K562 (cell line): Measurements from ENCODE around the gene ODAD4. TPM values are rescaled to one million over a fixed set of nuclear protein-coding genes. Genes with fewer than 3 reads are reported as not detected.
A peak's percentile ranks its signal among the peaks of the same experiment; 100 is the strongest.

Experiments used
- CHD4 ChIP-seq: fragments of 200-600 bp; sonication (generic); IDR thresholded peaks from 3 replicates; pipeline ENCODE4 v1.6.1; 2012; ENCODE audit warnings: low read depth, mild to moderate bottlenecking, mixed read lengths, low read length, inconsistent platforms; ENCODE audit not compliant: insufficient read depth, insufficient replicate concordance, poor library complexity, severe bottlenecking
- CREB1 ChIP-seq, 2 experiments: sonication (generic) in 1 of 2; formaldehyde crosslinking in 1 of 2; IDR thresholded peaks; 2 replicates each; pipeline versions ENCODE4 v1.6.1 to v1.8.0; 2012 to 2022; ENCODE audit warnings: inconsistent platforms in 1 of 2, mild to moderate bottlenecking in 1 of 2, missing genetic modification reagents in 1 of 2, moderate library complexity in 1 of 2
- CREB3L1 ChIP-seq: fragments of 450-650 bp; IDR thresholded peaks from 2 replicates; pipeline ENCODE4 v1.6.1; 2014; ENCODE audit warnings: low read depth, mild to moderate bottlenecking, moderate library complexity, borderline replicate concordance
- ELK3 ChIP-seq: fragments of 450-650 bp; formaldehyde crosslinking; IDR thresholded peaks from 2 replicates; pipeline ENCODE4 v1.4.0; 2020; ENCODE audit warnings: mild to moderate bottlenecking
- FOSL1 ChIP-seq: fragments of 200-800 bp; sonication (Bioruptor generic); conservative IDR thresholded peaks from 2 replicates; pipeline ENCODE4 v1.6.1; 2016; ENCODE audit warnings: missing genetic modification characterization, missing compliant biosample characterization
- GTF2A2 ChIP-seq: IDR thresholded peaks from 2 replicates; pipeline ENCODE4 v1.6.1; 2016; ENCODE audit warnings: mild to moderate bottlenecking, missing genetic modification characterization, missing compliant biosample characterization
- GTF2E2 ChIP-seq: fragments of 200-800 bp; sonication (Bioruptor generic); IDR thresholded peaks from 2 replicates; pipeline ENCODE4 v1.6.1; 2016; ENCODE audit warnings: missing genetic modification characterization, missing compliant biosample characterization
- HIVEP1 ChIP-seq: fragments of 250-450 bp; sonication (Bioruptor Pico); IDR thresholded peaks from 2 replicates; pipeline ENCODE4 v1.4.0; 2020; ENCODE audit warnings: mild to moderate bottlenecking
- KLF10 ChIP-seq: fragments of 250-450 bp; sonication (Bioruptor Pico); IDR thresholded peaks from 2 replicates; pipeline ENCODE4 v1.6.1; 2021; ENCODE audit warnings: matching md5 sums
- NCOA6 ChIP-seq: fragments of 450-650 bp; IDR thresholded peaks from 2 replicates; pipeline ENCODE4 v1.6.1; 2017; ENCODE audit warnings: mild to moderate bottlenecking
- NKRF ChIP-seq: fragments of 450-650 bp; IDR thresholded peaks from 2 replicates; pipeline ENCODE4 v1.6.1; 2016; ENCODE audit warnings: borderline replicate concordance
- PKNOX1 ChIP-seq: fragments of 450-650 bp; IDR thresholded peaks from 2 replicates; pipeline ENCODE4 v1.6.1; 2016
- RB1 ChIP-seq: fragments of 450-650 bp; IDR thresholded peaks from 2 replicates; pipeline ENCODE4 v1.6.1; 2017; ENCODE audit warnings: low read depth, mild to moderate bottlenecking
- SREBF2 ChIP-seq: sonication (generic); formaldehyde crosslinking; IDR thresholded peaks from 2 replicates; pipeline ENCODE4 v1.4.0; 2020; ENCODE audit warnings: mild to moderate bottlenecking, missing genetic modification reagents
- ZEB2 ChIP-seq: fragments of 450-650 bp; IDR thresholded peaks from 2 replicates; pipeline ENCODE4 v1.6.1; 2016
- ZFX ChIP-seq: sonication (generic); formaldehyde crosslinking; IDR thresholded peaks from 2 replicates; pipeline ENCODE4 v1.8.0; 2022; ENCODE audit warnings: mild to moderate bottlenecking, missing genetic modification reagents, moderate library complexity
- ZNF124 ChIP-seq: sonication (generic); formaldehyde crosslinking; IDR thresholded peaks from 2 replicates; pipeline ENCODE4 v1.8.1; 2022; ENCODE audit warnings: missing genetic modification reagents
- ZNF212 ChIP-seq: fragments of 450-650 bp; formaldehyde crosslinking; IDR thresholded peaks from 2 replicates; pipeline ENCODE4 v1.4.0; 2020; ENCODE audit warnings: mild to moderate bottlenecking
- ZNF512 ChIP-seq: IDR thresholded peaks from 2 replicates; pipeline ENCODE4 v1.6.1; 2016; ENCODE audit warnings: missing genetic modification characterization, missing compliant biosample characterization
- ZNF584 ChIP-seq: fragments of 200-800 bp; sonication (Bioruptor generic); IDR thresholded peaks from 2 replicates; pipeline ENCODE4 v1.6.1; 2016; ENCODE audit warnings: low read depth, mild to moderate bottlenecking, missing genetic modification characterization, missing compliant biosample characterization
- ZNF707 ChIP-seq: fragments of 250-450 bp; sonication (Bioruptor Pico); conservative IDR thresholded peaks from 2 replicates; pipeline ENCODE4 v1.8.0; 2022; ENCODE audit warnings: inconsistent platforms, mild to moderate bottlenecking, moderate library complexity
- polyA plus RNA-seq, 8 experiments: library from polyadenylated mRNA; depleted of rRNA in 4 of 8; stranded (reverse) in 5 of 8; unstranded in 3 of 8; fragments of >200 nt; fragmentation: Nextera tagmentation in 2 of 8; fragmentation: Illumina TruSeq in 1 of 8; extraction: Ambion mirVana in 2 of 8; extraction: Trizol in 1 of 8; gene quantifications; 2 replicates each; pipeline versions ENCODE4 v1.2.1 to v1.2.3, GENCODE V29; 2011 to 2014; ENCODE audit warnings: inconsistent platforms in 1 of 8, missing spikeins in 1 of 8
- total RNA-seq, 7 experiments: library from RNA; depleted of rRNA in 6 of 7; stranded (reverse); fragments of >200 nt in 6 of 7; fragmentation: Illumina TruSeq in 2 of 7; extraction: Trizol in 2 of 7; gene quantifications; 2 replicates each; pipeline versions ENCODE4 v1.2.1 to v1.2.3, GENCODE V29; 2011 to 2021; ENCODE audit warnings: low replicate concordance in 1 of 7

The ODAD4 gene
- total and polyA plus RNA-seq, 9 of the 15 experiments (the other 6 are each of a cell fraction or from before 2014, with no cell fraction given): 0.09 to 0.98 (median 0.51) TPM

- 0 out of 2 replicates have a peak, but pooled peaks have one; percentile 22 for TF ChIP-seq FOSL1 (tag)
- peak; percentile 12; the same call in 1 of the 2 replicates for TF ChIP-seq CREB1 (IDR thresholded peaks at IDR 0.05)
- no peak for TF ChIP-seq CREB1 (CRISPR knock-in tag; IDR thresholded peaks at IDR 0.05)
- no peak for TF ChIP-seq SREBF2 (CRISPR knock-in tag)
- TF ChIP-seq ZEB2: no peak
- TF ChIP-seq PKNOX1: no peak
- no peak for TF ChIP-seq NCOA6
- TF ChIP-seq CHD4: no peak
- no peak for TF ChIP-seq ELK3 (CRISPR knock-in tag)
- TF ChIP-seq CREB3L1: peak; percentile 69; the same call in 1 of the 2 replicates
- TF ChIP-seq ZNF707 (CRISPR knock-in tag): no peak
- TF ChIP-seq ZFX (CRISPR knock-in tag): peak; percentile 68
- TF ChIP-seq NKRF: no peak
- TF ChIP-seq KLF10 (CRISPR knock-in tag): no peak
- TF ChIP-seq ZNF584 (CRISPR knock-in tag): no peak
- TF ChIP-seq GTF2A2 (tag): no peak
- no peak for TF ChIP-seq ZNF212 (CRISPR knock-in tag)
- TF ChIP-seq GTF2E2: no peak
- no peak for TF ChIP-seq ZNF124
- no peak for TF ChIP-seq HIVEP1 (CRISPR knock-in tag)
- TF ChIP-seq ZNF512 (tag): no peak
- TF ChIP-seq RB1: peak; percentile 78; the same call in 1 of the 2 replicates
Measured at GRCh38 chr17:41966463-41967140, 36.2 kb downstream of the ODAD4 start, which contains the start of gene CNP (continued).
